GM19372 (cell line): ENCODE data around the gene EXOC3L1.
A peak's percentile ranks its signal among the peaks of the same experiment; 100 is the strongest.

ENCODE experiments used
- ATAC-seq: cut with Tn5 transposase; IDR thresholded peaks from one replicate; pipeline ENCODE4 v1.9.1; 2021; ENCODE audit warnings: mild to moderate bottlenecking, low read depth, moderate library complexity; ENCODE audit not compliant: unreplicated experiment

The EXOC3L1 gene

GRCh38 chr16:67190041-67190440 lies at the start of gene EXOC3L1:
EXOC3L1 (minus strand) TSS chr16:67190136; CDS start chr16:67189676, 460 bp downstream.
- ATAC-seq, result no peak

- no peak for ATAC-seq
Observed at GRCh38 chr16:67238806-67239470, 49.0 kb upstream of the EXOC3L1 start.

GRCh38 chr16:67238278-67238575 lies 48.3 kb upstream of the EXOC3L1 start:
- ATAC-seq, result no peak

- no peak for ATAC-seq
Observed at GRCh38 chr16:67237396-67238277, 47.7 kb upstream of the EXOC3L1 start.

GRCh38 chr16:67236563-67237395 lies 46.8 kb upstream of the EXOC3L1 start:
- no peak for ATAC-seq

- no peak for ATAC-seq
Observed at GRCh38 chr16:67235816-67236562, 46.1 kb upstream of the EXOC3L1 start.

GRCh38 chr16:67234180-67234597 lies 44.3 kb upstream of the EXOC3L1 start:
- ATAC-seq, result no peak

- no peak for ATAC-seq
Observed at GRCh38 chr16:67233596-67233995, 43.7 kb upstream of the EXOC3L1 start.

GRCh38 chr16:67230809-67231660 lies 41.1 kb upstream of the EXOC3L1 start:
- no peak for ATAC-seq

GRCh38 chr16:67229906-67230808 lies 40.2 kb upstream of the EXOC3L1 start:
- no peak for ATAC-seq

- no peak for ATAC-seq
Observed at GRCh38 chr16:67228905-67229304, 39.0 kb upstream of the EXOC3L1 start.

GRCh38 chr16:67228034-67228785 lies 38.3 kb upstream of the EXOC3L1 start:
- no peak for ATAC-seq

- no peak for ATAC-seq
Observed at GRCh38 chr16:67227567-67227921, 37.6 kb upstream of the EXOC3L1 start.

GRCh38 chr16:67226804-67227566 lies 37.0 kb upstream of the EXOC3L1 start, which contains the start of gene TMEM208:
TMEM208 (plus strand) TSS chr16:67227130; CDS start chr16:67227219, 89 bp downstream.
- peak; percentile 96 for ATAC-seq

- no peak for ATAC-seq
Observed at GRCh38 chr16:67226295-67226803, 36.4 kb upstream of the EXOC3L1 start.

- ATAC-seq, result no peak
Observed at GRCh38 chr16:67223992-67224391, 34.1 kb upstream of the EXOC3L1 start.
